Activated T-cell treated with anti-CD3 and anti-CD28 coated beads, Interleukin-2, amount 50 U/mL, for 48 hours (primary cell): ENCODE results near the gene CCDC93.

ENCODE experiments used
- DNase-seq, 2 experiments: peaks; one replicate each; pipeline ENCODE4 v3.0.0-alpha.2; 2020

CCDC93 gene, protein sequence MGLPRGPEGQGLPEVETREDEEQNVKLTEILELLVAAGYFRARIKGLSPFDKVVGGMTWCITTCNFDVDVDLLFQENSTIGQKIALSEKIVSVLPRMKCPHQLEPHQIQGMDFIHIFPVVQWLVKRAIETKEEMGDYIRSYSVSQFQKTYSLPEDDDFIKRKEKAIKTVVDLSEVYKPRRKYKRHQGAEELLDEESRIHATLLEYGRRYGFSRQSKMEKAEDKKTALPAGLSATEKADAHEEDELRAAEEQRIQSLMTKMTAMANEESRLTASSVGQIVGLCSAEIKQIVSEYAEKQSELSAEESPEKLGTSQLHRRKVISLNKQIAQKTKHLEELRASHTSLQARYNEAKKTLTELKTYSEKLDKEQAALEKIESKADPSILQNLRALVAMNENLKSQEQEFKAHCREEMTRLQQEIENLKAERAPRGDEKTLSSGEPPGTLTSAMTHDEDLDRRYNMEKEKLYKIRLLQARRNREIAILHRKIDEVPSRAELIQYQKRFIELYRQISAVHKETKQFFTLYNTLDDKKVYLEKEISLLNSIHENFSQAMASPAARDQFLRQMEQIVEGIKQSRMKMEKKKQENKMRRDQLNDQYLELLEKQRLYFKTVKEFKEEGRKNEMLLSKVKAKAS

DNA sequence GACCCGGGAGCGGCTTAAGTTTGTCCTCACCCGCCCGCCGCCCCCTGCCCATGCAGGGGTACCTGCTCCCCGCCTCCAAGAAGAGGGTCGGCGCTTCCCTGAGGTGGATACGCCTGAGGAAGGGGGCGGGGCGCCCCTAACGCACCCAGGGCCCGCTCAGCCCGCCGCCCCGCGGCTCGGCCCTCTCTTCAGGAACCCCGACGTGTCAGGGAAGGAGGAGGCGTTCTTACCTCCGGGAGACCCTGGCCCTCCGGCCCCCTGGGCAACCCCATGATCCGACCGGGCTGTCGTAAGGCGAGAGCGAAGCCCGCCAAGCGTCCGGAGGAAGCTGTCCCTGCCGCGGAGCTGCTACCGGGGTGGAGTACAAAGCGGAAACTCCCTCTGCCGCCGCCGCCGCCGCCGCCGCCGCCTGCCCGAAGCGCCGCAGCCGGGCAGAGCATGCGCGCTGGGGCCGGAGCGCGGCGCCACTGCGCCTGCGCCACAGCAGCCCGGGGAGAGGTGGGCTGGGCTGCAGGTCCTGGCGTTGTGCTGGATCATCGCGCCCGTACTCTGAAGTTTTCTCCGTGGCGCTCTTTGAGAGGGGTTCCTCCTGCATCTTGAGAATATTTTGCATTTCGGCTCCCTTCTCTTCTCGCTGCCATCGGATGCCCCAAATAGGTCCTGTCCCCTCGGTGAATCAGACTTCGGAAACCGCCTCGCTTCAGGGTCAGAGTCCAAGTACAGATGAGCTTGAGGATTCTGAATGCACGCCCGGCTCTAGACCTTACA is at the start of gene CCDC93:
CCDC93 (minus strand) TSS at position 347 of the 768 bp plus-strand sequence; CDS start at position 272, 75 bp downstream.
- DNase-seq, result peak; percentile 88 to 92

DNA sequence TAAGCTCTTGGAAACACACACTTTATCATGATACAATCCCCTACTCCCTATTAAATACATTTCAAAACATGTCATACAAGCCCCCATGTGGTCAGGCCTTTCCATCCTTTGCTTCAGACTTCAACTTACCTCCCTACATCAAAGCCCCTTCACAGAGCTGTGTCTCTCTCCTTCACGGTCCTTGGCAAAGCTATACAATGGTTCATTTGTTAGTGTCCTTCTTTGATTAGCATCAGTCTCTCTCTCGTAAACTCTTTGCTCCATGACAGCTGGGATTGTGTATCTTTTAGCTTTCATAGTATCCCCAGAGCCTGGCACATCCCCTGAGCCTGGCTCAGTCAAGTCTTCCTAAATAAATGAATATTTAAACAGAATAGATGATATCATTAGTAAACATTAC is 48.8 kb upstream of the CCDC93 start:
- DNase-seq, result no peak

DNA sequence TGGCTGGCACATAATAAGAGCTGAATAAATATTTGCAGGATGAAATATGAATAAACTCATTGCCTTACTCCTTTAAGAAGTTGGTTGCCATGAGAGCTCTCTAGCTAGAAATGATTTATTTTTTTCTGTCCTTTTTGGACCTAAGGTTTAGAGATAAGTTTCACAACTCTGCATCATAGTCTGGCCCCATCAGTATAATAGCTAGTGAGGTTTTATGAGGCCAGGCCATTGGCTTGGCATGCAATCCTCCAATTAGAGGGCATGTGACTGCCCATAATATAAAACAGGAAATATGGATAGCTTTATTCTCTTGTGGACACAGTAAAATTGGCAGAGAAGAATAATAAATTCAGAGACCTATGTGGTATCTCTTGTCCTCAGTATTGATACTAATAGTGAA is 48.2 kb upstream of the CCDC93 start:
- no peak for DNase-seq

DNA sequence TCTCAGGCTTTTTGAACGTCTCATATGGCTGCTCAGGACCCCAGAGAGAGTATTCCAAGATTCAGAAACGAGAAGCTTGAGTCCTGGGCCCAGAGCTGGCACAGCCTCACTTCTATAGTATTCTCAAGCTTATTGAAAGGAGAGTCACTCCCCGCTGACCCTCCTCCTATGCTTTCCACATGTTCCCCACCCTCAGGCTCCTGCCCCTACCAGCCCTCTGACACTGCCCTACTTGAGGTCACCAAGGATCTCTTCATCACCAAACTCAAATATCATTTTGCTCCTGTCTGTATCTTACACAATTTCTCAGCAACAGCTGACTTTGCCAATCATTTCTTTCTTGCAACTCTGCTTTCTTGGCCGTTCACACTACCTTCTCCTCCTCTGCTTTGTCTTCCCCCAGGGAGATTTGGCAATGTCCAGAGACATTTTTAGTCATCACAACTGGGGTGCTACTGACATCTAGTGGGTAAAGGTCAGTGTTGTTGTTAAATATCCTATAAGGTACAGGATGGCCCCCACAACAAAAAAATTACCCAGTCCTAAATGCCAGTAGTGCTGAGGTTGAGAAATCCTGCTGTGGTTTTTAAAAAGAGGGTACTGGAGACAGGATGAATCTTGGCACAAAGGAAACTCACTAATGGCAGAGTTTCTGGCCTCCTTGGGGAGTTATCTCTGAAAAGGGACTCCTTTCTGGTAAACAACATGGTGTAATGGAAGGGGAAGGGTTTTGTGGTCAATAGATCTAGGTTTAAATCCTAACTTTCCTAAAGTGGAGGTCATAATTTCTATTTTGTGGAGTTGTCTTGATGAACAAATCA is 47.5 kb upstream of the CCDC93 start:
- DNase-seq, result no peak

DNA sequence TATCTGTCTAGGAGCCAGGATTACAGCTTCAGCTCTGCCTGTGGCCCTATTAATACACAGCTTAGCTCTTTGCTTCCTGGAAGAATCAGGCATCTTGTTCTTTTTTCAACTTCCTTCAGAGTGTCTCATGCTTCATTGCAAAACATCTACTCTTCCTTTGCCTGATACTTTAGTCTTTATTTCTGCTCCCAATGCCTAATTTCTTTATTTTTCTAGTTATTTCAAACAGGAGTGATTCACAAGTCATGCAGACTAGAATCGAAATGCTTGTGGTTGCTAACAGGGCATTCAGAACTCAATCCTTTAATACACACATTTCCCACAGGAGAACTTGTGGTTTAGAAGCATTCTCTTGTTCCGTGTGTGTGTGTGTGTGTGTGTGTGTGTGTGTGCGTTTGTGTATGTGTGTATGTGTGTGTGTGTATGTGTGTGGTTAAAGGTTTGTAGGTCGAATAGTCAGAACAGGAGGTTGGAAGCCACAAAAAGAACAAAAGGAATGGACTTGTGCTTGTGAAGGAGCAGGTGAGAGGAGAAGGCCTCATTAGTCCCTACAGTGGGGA is 46.1 kb upstream of the CCDC93 start:
- no peak for DNase-seq

DNA sequence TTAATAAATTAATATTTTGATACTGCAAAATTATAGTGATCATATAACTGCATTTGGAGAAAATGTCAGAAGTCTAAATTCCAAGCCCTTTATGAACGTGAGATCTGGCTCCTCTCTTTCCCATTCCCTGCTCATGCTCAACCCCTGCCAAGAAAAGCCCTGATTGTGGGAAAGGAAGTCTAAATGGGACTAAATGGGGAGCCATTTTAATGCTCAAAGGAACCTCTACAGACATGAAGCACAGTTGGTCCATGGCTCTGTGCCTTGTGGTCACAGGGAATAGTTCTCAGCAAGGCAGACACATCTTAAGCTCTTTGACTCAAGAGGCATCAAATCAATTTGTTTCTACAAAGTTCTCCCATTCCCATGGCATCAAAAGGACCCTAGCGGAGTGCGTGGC is 45.1 kb upstream of the CCDC93 start:
- no peak for DNase-seq

DNA sequence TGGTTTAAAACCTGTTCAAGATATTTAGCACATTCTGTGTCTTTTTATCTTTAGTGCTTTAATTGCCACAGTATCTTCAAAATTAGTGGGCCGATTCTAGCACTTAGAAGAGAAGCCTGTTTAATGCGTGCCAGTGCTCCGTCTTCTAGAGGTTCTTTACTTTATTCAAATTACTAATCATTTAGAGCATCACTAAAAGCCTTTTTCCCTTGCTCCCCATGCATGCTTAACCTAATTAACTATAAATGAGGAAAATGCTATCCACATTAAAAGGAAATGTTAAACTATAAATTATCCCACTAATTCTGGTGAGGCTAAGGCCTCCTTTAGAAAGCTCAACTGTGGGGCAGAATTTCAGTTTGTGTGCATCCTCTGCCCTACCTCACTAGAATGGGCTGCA is 42.9 kb upstream of the CCDC93 start:
- no peak for DNase-seq

DNA sequence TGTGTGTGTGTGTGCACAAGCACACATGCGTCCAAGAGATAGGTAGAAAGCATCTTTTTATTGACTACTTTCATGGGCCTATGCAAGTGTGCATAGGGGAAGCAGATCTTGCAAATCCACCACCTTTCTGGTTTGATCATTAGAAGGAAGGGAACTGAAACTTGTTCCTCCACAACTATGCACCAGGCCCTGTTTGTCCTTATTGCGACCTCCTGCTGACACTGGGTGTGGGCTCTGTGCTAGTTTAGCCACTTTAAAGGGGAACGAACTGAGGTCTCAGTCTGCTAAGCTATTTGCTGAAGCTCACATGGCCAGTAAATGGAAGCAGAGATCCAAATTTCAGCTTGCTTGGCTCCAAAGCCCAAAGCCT is 42.3 kb upstream of the CCDC93 start:
- DNase-seq, result no peak

DNA sequence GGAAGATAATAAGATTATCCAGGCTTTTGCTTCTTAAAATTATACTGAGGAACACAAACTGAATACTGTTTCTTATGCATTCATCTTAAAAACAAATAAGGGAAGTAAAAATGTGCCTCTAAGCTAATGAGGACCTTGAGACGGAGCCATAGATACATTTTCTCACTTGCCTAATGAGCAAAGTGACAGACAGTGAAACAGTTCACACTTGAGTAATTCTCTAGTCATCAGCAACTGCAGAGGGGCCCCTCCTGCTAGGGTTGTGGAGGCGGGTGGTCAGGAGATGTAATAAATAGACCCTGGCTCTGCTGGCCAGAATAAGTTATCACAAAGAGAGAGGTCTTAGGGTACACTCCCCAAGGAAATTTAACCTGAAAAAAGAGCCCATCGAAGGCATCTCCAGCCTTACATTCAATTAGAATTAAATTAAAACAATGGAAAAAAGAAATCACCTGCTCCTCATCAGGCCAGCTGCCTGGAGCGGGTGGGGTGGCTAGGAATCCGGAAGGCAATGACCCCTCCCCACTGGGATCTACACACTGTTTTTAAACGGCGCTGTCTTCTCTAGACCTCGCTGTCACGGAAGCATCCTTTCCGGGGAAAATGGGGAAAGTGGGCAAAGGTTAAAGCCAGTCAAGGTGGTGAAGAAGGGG is 41.8 kb upstream of the CCDC93 start:
- DNase-seq, result no peak

DNA sequence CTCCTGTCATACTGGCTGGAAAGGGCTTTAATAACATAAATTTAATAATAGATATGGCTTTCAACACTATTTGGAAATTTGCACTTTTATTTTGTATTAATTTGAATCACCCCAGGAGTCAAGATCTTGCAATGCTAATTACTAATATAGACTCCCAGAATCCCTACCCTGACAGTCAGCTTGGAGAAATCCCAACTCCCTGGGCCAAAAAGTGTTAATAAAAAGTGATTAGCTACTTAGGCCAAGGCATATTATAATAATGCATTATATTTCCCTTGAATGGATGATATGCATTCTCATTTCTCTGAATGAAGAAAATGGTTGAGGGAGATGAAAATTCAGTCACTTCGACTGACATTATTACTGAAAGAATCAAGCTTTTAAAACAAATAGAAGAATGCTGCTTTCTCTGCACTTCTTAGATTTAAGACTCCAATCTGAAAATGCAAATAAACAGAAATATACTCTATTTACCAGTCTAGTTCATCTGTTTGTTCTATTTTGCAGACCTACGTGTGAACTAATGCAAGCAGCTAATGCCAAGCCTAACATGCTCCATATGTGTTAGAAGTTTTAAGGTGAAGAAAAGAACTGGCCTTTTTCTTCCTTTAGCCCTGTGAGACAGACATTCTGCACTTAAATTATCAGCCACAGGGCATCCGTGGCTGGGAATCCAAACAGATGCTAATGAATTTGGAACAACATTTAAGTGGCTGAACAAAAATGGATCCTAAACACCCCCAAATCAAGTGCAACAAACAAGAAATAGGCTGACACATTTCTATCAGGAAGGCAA is 40.5 kb upstream of the CCDC93 start:
- no peak for DNase-seq

DNA sequence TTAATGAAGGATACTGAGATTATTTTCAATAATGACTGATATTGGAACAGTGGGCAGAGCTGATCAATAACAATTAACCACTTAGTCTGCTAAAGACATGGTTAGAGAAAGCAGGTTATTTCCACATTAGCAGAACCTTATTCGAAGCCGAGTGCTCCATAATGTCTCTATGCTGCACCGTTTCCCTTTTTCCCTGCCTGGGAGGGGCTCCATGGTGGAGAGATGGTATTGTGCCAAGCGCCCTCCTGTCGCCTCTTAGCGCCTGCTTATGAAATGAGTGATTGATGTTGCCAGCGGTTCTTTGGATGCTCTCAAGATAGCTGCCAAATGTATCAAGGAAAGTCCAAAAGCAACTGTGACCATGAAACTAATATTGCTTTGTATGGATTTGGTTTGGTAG is 39.8 kb upstream of the CCDC93 start:
- no peak for DNase-seq

DNA sequence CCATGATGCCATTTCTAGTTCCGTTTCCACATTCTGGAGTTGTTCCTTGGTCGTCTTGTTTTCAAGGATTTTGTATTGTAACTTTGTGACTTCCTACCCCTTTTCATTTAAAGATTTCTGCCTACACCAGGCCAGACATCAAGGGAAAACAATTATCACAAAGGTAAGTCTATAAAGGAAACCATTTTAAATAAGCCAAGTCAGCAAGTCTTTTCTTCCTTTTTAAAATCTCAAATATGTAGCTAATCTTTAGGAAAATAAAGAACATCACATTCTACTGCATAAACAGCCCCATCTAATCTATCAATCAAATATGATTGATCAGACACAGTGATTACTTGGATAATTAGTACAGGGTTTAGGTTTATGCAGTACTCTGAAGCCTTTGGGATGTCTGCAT is 38.6 kb upstream of the CCDC93 start:
- DNase-seq, result no peak

DNA sequence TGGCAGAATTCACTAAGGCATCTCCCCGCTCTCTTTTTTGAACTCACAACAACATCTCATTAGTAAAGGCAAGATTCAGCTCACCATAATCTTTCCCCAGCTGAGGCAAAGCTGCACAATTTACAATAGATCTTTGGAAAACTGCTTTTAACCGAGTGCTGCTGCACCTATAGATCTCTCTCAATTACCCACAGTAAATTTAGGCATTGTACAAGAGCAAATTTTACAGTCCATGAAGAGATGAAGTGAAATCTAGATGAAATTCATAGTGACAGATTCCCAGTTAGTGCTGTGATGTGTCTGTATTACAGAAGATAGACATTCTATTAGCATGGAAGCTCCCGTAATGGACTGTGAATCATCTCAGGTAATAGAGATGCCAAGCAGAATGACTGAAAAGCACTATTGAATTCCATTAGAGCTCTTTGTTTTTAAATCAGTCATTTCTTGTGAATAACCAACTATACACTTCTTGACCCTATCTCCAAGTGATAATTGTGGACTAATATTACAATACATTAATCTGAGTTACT is 38.0 kb upstream of the CCDC93 start:
- DNase-seq, result no peak

DNA sequence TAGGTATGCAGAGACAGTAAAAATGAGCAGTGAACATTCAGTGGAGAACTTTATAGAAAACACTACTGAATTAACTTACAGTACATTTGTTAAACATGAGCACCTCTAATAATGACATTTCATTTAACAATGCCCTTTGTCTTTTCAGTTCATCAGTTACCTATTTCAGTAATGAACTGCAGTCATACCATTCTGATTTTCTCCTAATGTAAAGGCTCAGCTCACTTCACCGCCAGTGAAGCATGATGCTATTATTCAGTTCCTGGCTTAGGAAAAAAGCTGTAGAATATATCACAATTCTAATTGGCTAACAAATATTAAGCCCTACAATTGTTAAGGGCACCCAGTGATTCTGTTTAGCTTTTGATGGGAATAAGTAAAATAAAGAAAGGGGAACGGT is 37.1 kb upstream of the CCDC93 start:
- DNase-seq, result no peak

DNA sequence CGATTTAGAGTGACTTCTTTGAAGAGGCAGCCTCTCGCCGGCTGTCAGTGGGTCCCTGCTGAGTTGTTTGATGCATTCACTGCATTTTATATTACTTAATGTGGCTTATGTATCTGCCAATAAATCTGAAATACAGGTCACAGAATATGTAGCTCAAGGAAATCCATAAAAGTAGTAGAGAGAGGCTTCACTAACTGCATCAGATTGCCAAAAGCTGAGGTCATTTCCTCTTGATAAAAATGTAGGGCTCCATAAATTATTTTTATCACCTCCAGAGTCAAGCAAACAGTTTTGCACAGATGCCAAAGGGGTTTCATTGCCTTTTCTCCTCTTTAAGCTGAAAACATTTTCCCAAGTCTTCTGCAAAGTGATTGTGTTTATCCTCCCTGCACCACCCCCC is 36.5 kb upstream of the CCDC93 start:
- no peak for DNase-seq

DNA sequence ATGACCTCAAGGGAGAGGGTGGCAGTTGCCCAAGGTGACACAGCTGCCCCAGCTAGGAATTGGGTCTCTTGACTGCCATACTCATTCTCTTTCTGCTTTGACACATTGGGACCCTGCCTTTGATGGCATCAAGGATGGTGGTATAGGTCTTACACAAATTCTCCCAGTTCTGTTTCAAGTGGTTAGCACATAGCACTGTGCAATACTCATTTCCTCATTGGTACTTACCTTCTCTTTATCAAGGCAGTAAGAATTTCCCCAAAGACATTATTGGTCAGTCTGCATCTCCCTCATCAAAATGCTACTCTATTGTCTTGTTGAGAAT is 35.9 kb upstream of the CCDC93 start:
- DNase-seq, result no peak

DNA sequence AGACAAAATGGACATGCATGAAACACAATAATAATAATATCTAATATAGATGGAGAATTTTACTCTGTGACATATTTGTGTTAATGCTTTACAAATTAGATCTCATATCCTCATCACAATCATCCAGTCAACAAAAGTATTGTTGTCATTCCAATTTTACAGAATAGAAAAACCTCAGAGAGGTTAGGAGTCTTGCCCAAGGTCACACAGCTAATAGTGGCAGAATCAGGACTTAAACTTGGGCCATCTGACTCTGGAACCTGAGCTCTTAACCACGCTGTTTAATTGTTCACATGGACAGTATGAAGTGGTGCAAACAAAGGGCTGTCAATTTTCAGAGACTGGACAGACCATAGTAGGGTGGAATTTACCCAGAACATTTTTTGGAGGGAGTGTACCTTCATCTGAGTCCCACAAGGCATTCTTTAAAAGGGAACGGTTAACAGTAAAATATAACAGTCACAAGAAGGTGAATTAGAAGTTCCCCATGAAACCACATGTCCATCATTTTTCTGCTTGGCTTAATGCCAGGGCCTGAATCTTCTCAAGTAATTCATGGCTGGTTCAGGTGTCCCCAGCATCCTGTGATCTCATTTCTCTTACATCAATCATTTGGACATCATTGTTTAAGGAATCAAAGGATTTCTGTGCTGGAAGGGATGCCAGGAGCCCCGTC is 35.4 kb upstream of the CCDC93 start:
- DNase-seq, result no peak

DNA sequence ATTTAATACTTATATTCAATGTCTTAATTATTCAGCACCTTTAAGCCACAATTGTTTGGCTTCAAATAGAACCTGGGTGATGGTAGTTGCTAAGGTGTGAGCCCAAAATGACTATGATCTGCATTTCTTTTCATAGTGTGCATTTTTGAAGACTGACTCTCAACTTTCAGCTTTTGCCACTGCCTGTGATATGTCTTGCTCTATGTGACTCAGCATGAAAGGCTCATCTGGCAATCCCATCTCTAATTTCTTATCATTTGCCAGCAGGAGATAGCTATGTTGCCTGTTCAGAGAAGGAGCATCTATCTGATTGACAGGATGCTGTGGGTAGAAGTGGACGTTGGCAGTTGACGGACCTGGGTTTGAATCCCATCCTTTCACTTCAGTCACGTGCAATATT is 34.5 kb upstream of the CCDC93 start:
- no peak for DNase-seq

DNA sequence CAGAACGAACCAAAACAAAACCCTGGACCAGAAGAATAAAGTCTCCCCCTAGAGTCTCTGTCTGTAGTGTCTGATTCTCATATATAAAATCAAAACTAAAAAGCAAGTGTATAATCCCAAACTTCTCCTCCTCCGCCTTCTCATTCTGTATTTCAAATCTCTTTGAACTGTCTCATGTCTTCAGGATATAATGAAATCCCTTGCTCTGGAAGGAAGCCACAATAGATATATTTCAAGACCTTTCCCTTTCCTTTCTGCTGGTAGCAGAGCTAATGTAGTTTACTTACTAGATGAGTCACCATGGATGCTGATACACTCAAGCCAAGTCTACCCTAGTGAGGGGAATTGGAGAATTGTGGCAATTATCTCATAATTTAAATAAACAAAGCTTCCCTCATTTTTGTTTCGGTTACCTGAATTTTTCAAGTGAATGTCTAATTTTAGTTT is 33.5 kb upstream of the CCDC93 start:
- DNase-seq, result no peak

DNA sequence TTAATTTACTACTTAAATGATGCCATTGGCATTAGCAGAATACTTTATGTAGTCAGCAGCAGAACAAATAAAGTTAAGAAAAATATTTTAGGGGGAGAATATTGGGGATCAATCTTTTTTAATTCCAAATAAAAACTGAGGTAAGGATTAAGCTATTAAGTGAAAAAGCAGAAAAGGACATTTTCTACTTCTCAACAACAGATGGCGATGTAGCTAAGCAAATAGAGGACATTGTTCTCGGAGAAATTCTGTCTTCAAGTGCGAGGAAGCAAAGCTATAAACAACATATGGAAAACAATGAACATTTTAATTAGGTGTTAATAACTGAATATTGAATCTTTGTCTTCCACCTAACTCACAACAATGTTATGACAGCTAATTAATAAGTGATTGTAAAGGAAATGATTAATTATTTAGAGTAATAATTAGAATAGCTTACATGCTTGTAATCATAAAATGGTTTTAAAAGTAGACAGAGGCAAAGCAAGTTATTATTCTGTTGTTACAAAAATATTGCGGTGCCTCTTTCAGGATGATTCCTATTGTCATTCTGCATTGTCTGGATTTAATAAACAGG is 32.9 kb upstream of the CCDC93 start:
- no peak for DNase-seq
